IMR-90 (cell line): Measurements from ENCODE around the gene IL19. TPM values are rescaled to one million over a fixed set of nuclear protein-coding genes. Genes with fewer than 3 reads are reported as not detected.
A peak's percentile ranks its signal among the peaks of the same experiment; 100 is the strongest.

Experiments
- ATAC-seq: fragments of 200-7000 bp; cut with Tn5 transposase; 2 replicates; pipeline ENCODE4 v1.9.1; 2020; ENCODE audit warnings: low read depth, mild to moderate bottlenecking, moderate library complexity
- BruUV-seq: library from RNA; stranded (reverse); fragments of 400-500 nt; replicated peaks from 2 replicates; lab custom pipeline; 2021; lab: Mats Ljungman, UMichigan
- CTCF ChIA-PET: fragments of 300-600 bp; formaldehyde crosslinking; extraction: SDS; loops from one replicate; lab custom pipeline; 2021; ENCODE audit warnings: antibody characterized with exemption; lab: Yijun Ruan, JAX
- POLR2A ChIA-PET: fragments of 300-600 bp; sonication (Branson Sonifier 250); formaldehyde crosslinking; loops from one replicate; lab custom pipeline; 2022; ENCODE audit warnings: antibody characterized with exemption; ENCODE audit not compliant: unreplicated experiment; lab: Charles Lee
- DNase-seq: peaks from one replicate; pipeline ENCODE4 v3.0.0; 2013
- H2AFZ ChIP-seq: replicated peaks from 2 replicates; pipeline ENCODE3; 2013; ENCODE audit warnings: low read length, mild to moderate bottlenecking; ENCODE audit not compliant: poor library complexity
- H2AK5ac ChIP-seq: 2 replicates; pipeline ENCODE4 v1.6.1; 2013; ENCODE audit warnings: low read depth, low read length, inconsistent platforms
- H2AK9ac ChIP-seq: replicated peaks from 2 replicates; pipeline ENCODE3; 2013; ENCODE audit warnings: mild to moderate bottlenecking, low read depth, low read length, moderate library complexity; ENCODE audit not compliant: poor library complexity
- H2BK120ac ChIP-seq: 2 replicates; pipeline ENCODE4 v1.6.1; 2013; ENCODE audit warnings: low read depth, low read length, inconsistent platforms
- H2BK15ac ChIP-seq: 3 replicates; pipeline ENCODE4 v1.6.1; 2013; ENCODE audit warnings: low read depth, low read length, inconsistent platforms
- H2BK20ac ChIP-seq: 2 replicates; pipeline ENCODE4 v1.6.1; 2013; ENCODE audit warnings: low read depth, mild to moderate bottlenecking, inconsistent platforms, low read length, moderate library complexity
- H2BK5ac ChIP-seq: 2 replicates; pipeline ENCODE4 v1.6.1; 2013; ENCODE audit warnings: mild to moderate bottlenecking, low read depth, low read length, inconsistent platforms; ENCODE audit not compliant: poor library complexity, severe bottlenecking
- H3K14ac ChIP-seq: replicated peaks from 2 replicates; pipeline ENCODE4 v1.6.1; 2013; ENCODE audit warnings: low read depth, low read length, inconsistent platforms
- H3K18ac ChIP-seq: 2 replicates; pipeline ENCODE4 v1.6.1; 2013; ENCODE audit warnings: low read depth, low read length, control low read depth
- H3K23ac ChIP-seq: 2 replicates; pipeline ENCODE4 v1.6.1; 2013; ENCODE audit warnings: low read depth, low read length, inconsistent platforms
- H3K27ac ChIP-seq: 2 replicates; pipeline ENCODE4 v1.5.1; 2013; ENCODE audit warnings: mild to moderate bottlenecking, control low read depth, low read length; ENCODE audit not compliant: insufficient read depth
- H3K27me3 ChIP-seq: 2 replicates; pipeline ENCODE4 v1.6.1; 2013; ENCODE audit warnings: low read length; ENCODE audit not compliant: control insufficient read depth, insufficient read depth
- H3K36me3 ChIP-seq: 2 replicates; pipeline ENCODE4 v1.6.1; 2013; ENCODE audit warnings: low read length, mixed read lengths; ENCODE audit not compliant: control insufficient read depth, insufficient read depth
- H3K4ac ChIP-seq: 2 replicates; pipeline ENCODE4 v1.6.1; 2013; ENCODE audit warnings: low read depth, low read length, inconsistent platforms
- H3K4me1 ChIP-seq: 2 replicates; pipeline ENCODE4 v1.6.1; 2013; ENCODE audit warnings: low read length, mixed read lengths; ENCODE audit not compliant: control insufficient read depth, insufficient read depth
- H3K4me2 ChIP-seq: 2 replicates; pipeline ENCODE4 v1.6.1; 2013; ENCODE audit warnings: low read depth, mild to moderate bottlenecking, control low read depth, low read length, moderate library complexity
- H3K4me3 ChIP-seq: 2 replicates; pipeline ENCODE4 v1.5.1; 2013; ENCODE audit warnings: low read depth, mild to moderate bottlenecking, control low read depth, low read length, moderate library complexity; ENCODE audit not compliant: insufficient read depth
- H3K56ac ChIP-seq: 2 replicates; pipeline ENCODE4 v1.6.1; 2013; ENCODE audit warnings: low read length, inconsistent platforms; ENCODE audit not compliant: insufficient read depth; ENCODE audit errors: extremely low read depth
- H3K79me1 ChIP-seq, 2 experiments: 2 replicates each; pipeline ENCODE4 v1.6.1; 2013; ENCODE audit warnings: low read length in 2 of 2, inconsistent platforms in 1 of 2, low read depth in 1 of 2
- H3K9ac ChIP-seq: 2 replicates; pipeline ENCODE4 v1.6.1; 2013; ENCODE audit warnings: low read depth, low read length, control low read depth
- H3K9me1 ChIP-seq: 2 replicates; pipeline ENCODE4 v1.6.1; 2013; ENCODE audit warnings: low read length, inconsistent platforms; ENCODE audit not compliant: insufficient read depth
- H3K9me3 ChIP-seq: 2 replicates; pipeline ENCODE4 v1.6.1; 2013; ENCODE audit warnings: low read length; ENCODE audit not compliant: control insufficient read depth, insufficient read depth
- H4K20me1 ChIP-seq: 2 replicates; pipeline ENCODE4 v1.6.1; 2013; ENCODE audit warnings: low read length, inconsistent platforms; ENCODE audit not compliant: insufficient read depth
- H4K5ac ChIP-seq: 2 replicates; pipeline ENCODE4 v1.6.1; 2013; ENCODE audit warnings: mild to moderate bottlenecking, low read depth, low read length, control low read depth
- H4K8ac ChIP-seq, 2 experiments: 2 replicates each; pipeline ENCODE4 v1.6.1; 2013; ENCODE audit warnings: low read depth in 2 of 2, low read length in 2 of 2, control low read depth in 1 of 2, inconsistent platforms in 1 of 2
- H4K91ac ChIP-seq: 2 replicates; pipeline ENCODE4 v1.6.1; 2013; ENCODE audit warnings: low read depth, low read length, inconsistent platforms; ENCODE audit not compliant: insufficient read depth
- BHLHE40 ChIP-seq: fragments of 150-350 bp; IDR thresholded peaks from 2 replicates; pipeline ENCODE4 v1.6.1; 2016; ENCODE audit warnings: mild to moderate bottlenecking, low read depth, low read length
- CEBPB ChIP-seq: IDR thresholded peaks from 2 replicates; pipeline ENCODE4 v1.6.1; 2012; ENCODE audit warnings: low read depth, low read length, improper control_type of control experiment
- CHD1 ChIP-seq: IDR thresholded peaks from 2 replicates; pipeline ENCODE4 v1.6.1; 2012; ENCODE audit warnings: low read depth, low read length, improper control_type of control experiment
- FOS ChIP-seq: fragments of 150-350 bp; IDR thresholded peaks from 2 replicates; pipeline ENCODE4 v1.6.1; 2016; ENCODE audit warnings: low read depth, low read length
- NFE2L2 ChIP-seq: fragments of 150-350 bp; IDR thresholded peaks from 2 replicates; pipeline ENCODE4 v1.6.1; 2016; ENCODE audit warnings: low read depth, mild to moderate bottlenecking, low read length
- RAD21 ChIP-seq: IDR thresholded peaks from 2 replicates; pipeline ENCODE4 v1.6.1; 2012; ENCODE audit warnings: low read length, improper control_type of control experiment
- WGBS, 2 experiments: methylation state at CpG; one replicate each; pipeline versions ENCODE4 v1.1.5 to v1.1.7; 2013; ENCODE audit warnings: missing lambda C conversion rate in 2 of 2; ENCODE audit not compliant: insufficient read length in 1 of 2; ENCODE audit errors: extremely low coverage in 2 of 2; 5-methylcytosine and 5-hydroxymethylcytosine counted together
- dilution Hi-C: fragments of 300-500 bp; cut with HindIII; formaldehyde crosslinking; loops from one replicate; pipeline ENCODE4 v1.14.3; 2018; ENCODE audit warnings: low sequenced_read_pairs; ENCODE audit not compliant: unreplicated experiment
- in situ Hi-C: fragments of 300-500 bp; cut with MboI; formaldehyde crosslinking; loops from 3 replicates; pipeline ENCODE4 v1.14.3; 2019; ENCODE audit warnings: low sequenced_read_pairs, inconsistent platforms, mixed read lengths
- intact Hi-C: fragments of 100-400 bp; cut with micrococcal nuclease; formaldehyde crosslinking; loops from 2 replicates; pipeline ENCODE4 v1.10.0; 2022
- polyA plus RNA-seq, 3 experiments: library from polyadenylated mRNA; depleted of rRNA; stranded (reverse); fragments of >200 nt; gene quantifications; 2 replicates each; pipeline ENCODE4 v1.2.3, GENCODE V29; 2012; ENCODE audit warnings: low replicate concordance in 1 of 3
- total RNA-seq: library from RNA; depleted of rRNA; stranded (reverse); fragments of >200 nt; gene quantifications from 2 replicates; pipeline ENCODE4 v1.2.3, GENCODE V29; 2012
- TF ChIP-seq, protein P1 (sequence below): conservative IDR thresholded peaks from 2 replicates; pipeline ENCODE4 v1.5.1; 2012; ENCODE audit warnings: mild to moderate bottlenecking, low read depth, low read length, improper control_type of control experiment
- TF ChIP-seq, protein P2 (sequence below): fragments of 150-350 bp; IDR thresholded peaks from 2 replicates; pipeline ENCODE4 v1.6.1; 2017; ENCODE audit warnings: mild to moderate bottlenecking, antibody characterized with exemption, low read length, low read depth

The IL19 gene
- total and polyA plus RNA-seq, 2 of the 4 experiments (the other 2 are of a cell fraction) = not detected

DNA sequence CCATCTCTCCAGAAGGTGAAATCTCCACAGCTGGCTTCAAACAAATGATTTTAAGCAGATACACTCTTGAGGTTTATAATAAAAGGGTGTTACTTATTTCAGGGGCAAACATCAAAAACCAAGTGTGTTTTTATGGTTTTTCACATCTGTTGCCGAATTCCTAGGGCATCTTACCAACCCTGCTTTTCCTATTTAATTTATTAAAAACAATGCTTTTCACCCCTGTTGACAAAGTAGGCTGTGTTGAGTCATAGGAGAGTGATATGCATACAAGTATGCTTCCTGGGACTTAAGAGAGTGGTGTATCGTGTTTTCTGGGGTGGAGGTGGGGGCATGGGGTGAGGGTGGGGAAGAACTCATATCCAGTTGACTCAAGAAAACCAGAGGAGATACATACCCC, 65.5 kb downstream of the IL19 start:
- in situ Hi-C loops = no loop called here

More for the DNA sequence above, 65.5 kb downstream of the IL19 start:
- Histone ChIP-seq H3K4me1 (peaks cover 10% of the 10 kb centered on the region), H2AK5ac (peak overlapping the region; percentile 38; the same call in 1 of the 2 replicates), H4K8ac (no peak overlapping the region), H4K20me1 (no peaks in the 10 kb centered on the region), H3K36me3 (no peaks in the 10 kb centered on the region), H3K4me2 (no peak overlapping the region), H2AK9ac (no peak overlapping the region), H3K9me1 (peaks cover 8% of the 10 kb centered on the region), H3K79me1 (no peaks in the 10 kb centered on the region), H2BK15ac (no peak overlapping the region), H3K56ac (no peak overlapping the region), H2BK5ac (no peak overlapping the region), H4K5ac (no peak overlapping the region), H3K27me3 (peaks cover 7% of the 10 kb centered on the region), H3K4me3 (no peak overlapping the region), H3K23ac (no peak overlapping the region), H2AFZ (no peak overlapping the region), H2BK120ac (no peak overlapping the region), H3K9me3 (no peaks in the 10 kb centered on the region), H4K91ac (no peak overlapping the region), H3K14ac (0 out of 2 replicates have a peak overlapping the region, but pooled peaks have one; percentile 19), H3K4ac (no peak overlapping the region), H3K27ac (no peak overlapping the region), H3K9ac (no peak overlapping the region), H2BK20ac (no peak overlapping the region), H3K18ac (no peak overlapping the region)
- no peak for ATAC-seq
- TF ChIP-seq, protein P1, sequence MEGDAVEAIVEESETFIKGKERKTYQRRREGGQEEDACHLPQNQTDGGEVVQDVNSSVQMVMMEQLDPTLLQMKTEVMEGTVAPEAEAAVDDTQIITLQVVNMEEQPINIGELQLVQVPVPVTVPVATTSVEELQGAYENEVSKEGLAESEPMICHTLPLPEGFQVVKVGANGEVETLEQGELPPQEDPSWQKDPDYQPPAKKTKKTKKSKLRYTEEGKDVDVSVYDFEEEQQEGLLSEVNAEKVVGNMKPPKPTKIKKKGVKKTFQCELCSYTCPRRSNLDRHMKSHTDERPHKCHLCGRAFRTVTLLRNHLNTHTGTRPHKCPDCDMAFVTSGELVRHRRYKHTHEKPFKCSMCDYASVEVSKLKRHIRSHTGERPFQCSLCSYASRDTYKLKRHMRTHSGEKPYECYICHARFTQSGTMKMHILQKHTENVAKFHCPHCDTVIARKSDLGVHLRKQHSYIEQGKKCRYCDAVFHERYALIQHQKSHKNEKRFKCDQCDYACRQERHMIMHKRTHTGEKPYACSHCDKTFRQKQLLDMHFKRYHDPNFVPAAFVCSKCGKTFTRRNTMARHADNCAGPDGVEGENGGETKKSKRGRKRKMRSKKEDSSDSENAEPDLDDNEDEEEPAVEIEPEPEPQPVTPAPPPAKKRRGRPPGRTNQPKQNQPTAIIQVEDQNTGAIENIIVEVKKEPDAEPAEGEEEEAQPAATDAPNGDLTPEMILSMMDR = no peak
- TF ChIP-seq CEBPB (no peak), CHD1 (no peak), RAD21 (no peak), FOS (no peak), NFE2L2 (no peak), BHLHE40 (no peak)
- TF ChIP-seq, protein P2, sequence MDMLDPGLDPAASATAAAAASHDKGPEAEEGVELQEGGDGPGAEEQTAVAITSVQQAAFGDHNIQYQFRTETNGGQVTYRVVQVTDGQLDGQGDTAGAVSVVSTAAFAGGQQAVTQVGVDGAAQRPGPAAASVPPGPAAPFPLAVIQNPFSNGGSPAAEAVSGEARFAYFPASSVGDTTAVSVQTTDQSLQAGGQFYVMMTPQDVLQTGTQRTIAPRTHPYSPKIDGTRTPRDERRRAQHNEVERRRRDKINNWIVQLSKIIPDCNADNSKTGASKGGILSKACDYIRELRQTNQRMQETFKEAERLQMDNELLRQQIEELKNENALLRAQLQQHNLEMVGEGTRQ = no peak
- no TSS peak for BruUV-seq
- ChIA-PET POLR2A (no interaction called here), CTCF (no interaction called here)
- dilution Hi-C loops (no loop called here), intact Hi-C loops (no loop called here)
- no CpG with 5 or more reads among the region's 2 CpGs for WGBS, 2 experiments
- DNase-seq = no peak
